DMS79 (cell line): ENCODE measurements around the gene PXDC1.

Experiments
- DNase-seq: peaks from one replicate; lab custom pipeline; 2025; lab: John Stamatoyannopoulos, UW

The PXDC1 gene

DNA sequence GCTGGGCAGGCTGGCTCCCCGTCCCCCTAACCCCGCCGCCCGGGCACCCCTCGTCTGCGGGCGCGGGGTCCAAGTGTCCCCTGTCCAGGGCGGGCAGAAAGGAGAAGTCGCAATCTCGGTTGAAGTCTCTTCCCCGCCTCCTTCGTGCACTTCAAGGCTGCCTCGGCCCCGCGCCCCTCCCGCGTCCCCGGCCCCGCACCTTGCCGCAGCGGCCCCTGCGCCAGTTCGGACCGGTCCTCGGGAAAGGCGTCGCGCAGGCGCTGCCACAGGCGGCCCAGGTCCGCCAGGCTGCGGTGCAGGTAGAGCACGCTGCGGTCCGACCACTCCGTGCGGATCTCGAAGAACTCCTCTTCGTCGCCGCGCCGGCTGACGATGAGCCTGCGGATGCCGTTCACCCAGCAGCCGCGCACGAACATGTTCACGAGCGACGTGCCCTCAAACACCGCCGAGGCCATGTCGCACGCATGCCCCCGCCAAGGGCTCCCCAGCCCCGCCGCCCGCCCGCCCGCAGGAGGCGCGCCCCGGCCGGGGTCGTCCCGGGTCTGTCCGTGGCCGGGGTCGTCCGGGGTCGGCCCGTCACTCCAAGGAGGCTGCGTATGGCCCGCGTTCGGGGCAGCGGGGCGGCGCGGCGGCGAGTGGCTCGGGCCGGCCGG lies at the start of gene PXDC1:
PXDC1 (minus strand) TSS at position 637 of the 653 bp plus-strand sequence; CDS start at position 455, 182 bp downstream.
- DNase-seq: no peak

- DNase-seq: peak; percentile 30
Observed at GRCh38 chr6:3800850-3801591, 49.5 kb upstream of the PXDC1 start.

DNA sequence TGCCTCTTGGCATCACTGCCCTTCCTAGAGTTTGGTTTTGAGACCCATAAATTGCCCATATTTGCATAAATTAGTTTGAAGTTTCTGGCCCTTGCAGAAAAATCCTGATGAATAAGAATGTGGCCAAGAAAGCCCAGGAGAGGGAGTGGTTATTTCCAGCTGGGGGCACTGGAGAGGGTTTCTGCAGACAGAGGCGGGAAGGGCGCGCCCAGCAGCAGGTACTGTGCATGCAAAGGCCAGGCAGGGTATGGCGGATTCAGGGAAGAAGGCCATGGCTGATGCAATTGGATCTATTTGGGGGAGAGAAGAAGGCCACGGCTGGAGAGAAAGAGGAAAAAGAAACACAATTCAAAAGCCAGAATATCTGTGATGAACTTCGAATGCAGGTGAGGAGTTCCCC lies 48.2 kb upstream of the PXDC1 start:
- no peak for DNase-seq

- peak; percentile 74 for DNase-seq
Observed at GRCh38 chr6:3798055-3798919, 46.8 kb upstream of the PXDC1 start.

GRCh38 chr6:3797231-3798054 lies 45.9 kb upstream of the PXDC1 start:
- peak; percentile 30 for DNase-seq

DNA sequence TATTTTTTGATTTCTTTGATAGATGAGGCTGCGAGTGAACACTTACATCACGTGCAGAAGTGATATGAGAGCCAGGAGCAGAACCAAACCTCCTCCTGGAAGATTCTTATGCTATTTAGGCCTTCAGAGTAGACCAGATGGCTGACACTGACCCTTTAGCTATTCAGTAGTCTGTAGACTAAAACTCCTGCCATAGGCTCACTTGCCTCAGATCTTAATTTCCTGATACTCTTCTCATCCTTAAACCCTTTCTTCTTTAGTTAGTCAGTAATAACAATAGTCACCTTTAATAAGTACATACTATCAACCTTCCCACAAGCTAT lies 45.2 kb upstream of the PXDC1 start:
- DNase-seq: no peak

GRCh38 chr6:3795836-3796718 lies 44.6 kb upstream of the PXDC1 start:
- DNase-seq: no peak

GRCh38 chr6:3794092-3794491 lies 42.6 kb upstream of the PXDC1 start:
- no peak for DNase-seq

DNA sequence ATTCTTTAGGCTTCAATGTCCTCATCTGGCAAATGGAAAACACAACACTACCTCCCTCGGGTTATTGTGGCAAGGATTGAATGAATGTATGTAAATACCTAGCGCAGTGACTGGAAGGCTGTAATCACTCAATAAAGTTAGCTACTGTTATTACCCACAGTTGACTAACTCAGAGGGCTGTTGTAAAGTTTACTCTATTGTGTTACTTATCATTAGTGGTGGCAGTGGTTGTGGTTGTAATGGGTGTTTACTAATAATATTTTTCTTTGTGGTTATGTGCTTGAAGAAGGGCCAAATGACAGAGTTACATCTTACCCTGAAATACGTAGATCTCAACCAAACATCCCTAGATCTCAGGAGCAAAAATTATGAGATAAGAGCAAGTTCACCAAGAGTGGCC lies 42.0 kb upstream of the PXDC1 start:
- no peak for DNase-seq

- DNase-seq: no peak
Observed at GRCh38 chr6:3791526-3792203, 40.2 kb upstream of the PXDC1 start.

- no peak for DNase-seq
Observed at GRCh38 chr6:3789896-3790558, 38.5 kb upstream of the PXDC1 start.

GRCh38 chr6:3789018-3789895 lies 37.7 kb upstream of the PXDC1 start:
- no peak for DNase-seq

DNA sequence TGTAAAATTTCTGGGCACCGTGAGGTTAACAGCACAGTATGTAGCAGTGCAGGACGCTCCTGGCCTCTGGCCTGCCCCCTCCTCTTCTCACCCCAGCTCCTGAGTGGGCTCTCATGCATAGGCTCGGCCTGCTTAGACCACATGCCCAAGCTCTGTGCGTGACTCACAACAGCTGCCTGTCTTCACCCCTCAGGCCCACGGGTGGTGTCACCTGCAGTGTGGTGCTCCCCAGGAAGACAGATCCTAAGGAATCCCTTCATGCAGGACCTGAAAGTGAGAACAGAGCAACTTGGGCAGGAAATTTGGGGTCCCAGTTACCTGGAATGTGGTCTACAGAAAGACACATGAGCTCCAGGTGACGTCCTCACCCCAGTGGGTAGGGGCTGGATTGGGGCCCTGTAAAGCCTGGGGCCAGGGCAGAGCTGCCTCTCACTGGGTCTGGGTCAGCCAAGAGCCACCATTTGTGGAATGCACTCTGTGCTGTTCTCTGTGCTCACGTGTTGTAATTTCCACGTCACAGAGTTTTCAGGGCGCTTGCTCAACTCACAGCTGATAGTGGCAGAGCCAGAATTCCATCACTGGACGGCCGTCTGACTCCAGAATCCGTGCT lies 37.0 kb upstream of the PXDC1 start:
- DNase-seq: no peak

GRCh38 chr6:3786141-3786540 lies 34.6 kb upstream of the PXDC1 start:
- no peak for DNase-seq

- no peak for DNase-seq
Observed at GRCh38 chr6:3785745-3786098, 34.2 kb upstream of the PXDC1 start.

DNA sequence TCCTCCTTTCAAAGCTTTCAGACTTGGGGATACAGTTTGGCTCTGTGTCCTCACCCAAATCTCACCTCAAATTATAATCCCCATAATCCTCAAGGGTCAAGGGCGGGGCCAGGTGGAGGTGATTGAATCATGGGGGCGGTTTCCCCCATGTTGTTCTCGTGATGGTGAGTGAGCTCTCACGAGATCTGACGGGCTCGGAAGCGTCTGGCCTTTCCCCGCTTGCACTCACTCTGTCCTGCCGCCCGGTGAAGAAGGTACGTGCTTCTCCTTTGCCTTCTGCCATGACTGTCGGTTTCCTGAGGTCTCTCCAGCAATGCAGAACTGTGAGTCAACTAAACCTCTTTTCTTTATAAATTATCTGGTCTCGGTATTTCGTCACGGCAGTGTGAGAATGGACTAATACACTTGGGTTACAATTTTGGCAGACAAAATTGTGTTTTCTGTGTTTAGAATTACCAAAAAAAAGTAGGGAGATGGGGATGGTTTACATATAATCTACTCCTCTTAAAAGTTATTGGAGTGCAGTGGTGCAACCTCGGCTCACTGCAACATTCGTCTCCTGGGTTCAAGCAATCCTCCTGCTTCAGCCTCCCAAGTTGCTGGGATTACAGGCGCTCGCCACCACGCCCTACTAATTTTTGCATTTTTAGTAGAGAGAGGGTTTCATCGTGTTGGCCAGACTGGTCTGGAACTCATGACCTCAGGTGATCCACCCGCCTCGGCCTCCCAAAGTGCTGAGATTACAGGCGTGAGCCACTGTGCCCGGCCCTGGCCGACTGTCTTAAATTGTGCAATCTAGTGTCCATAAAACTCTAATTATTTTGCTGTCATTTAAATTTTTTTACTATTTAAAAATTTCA lies 33.6 kb upstream of the PXDC1 start:
- no peak for DNase-seq

DNA sequence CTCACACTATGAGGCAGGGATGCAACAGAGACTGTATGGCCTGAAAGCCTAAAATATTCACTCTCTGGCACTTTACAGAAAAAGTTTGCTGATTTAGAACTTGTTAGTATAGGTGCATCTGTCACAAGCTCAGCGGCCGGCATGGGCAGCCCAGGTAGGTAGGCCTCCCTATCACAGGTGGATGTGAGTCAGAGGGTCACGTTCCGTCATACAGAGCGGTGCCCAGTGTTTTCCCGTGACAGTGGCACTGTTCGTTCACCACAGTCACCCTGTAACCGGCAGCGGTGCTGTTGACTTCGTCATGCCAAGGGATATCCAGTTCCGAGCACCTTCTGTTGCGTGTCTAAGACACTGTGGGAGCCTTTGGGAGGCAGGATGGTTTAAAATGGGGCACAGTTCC lies 32.9 kb upstream of the PXDC1 start:
- DNase-seq: no peak
